K562 (cell line): ENCODE measurements around the gene ABT1. TPM values are rescaled to one million over a fixed set of nuclear protein-coding genes. Genes with fewer than 3 reads are reported as not detected.

Source experiments
- ARID2 ChIP-seq: fragments of 450-650 bp; IDR thresholded peaks from 2 replicates; pipeline ENCODE4 v1.6.1; 2017; ENCODE audit warnings: antibody characterized with exemption, mild to moderate bottlenecking
- CBX1 ChIP-seq: sonication (generic); IDR thresholded peaks from 2 replicates; pipeline ENCODE4 v1.6.1; 2016; ENCODE audit warnings: antibody characterized with exemption, low read depth, mild to moderate bottlenecking
- CCNT2 ChIP-seq: IDR thresholded peaks from 2 replicates; pipeline ENCODE4 v1.6.1; 2011; ENCODE audit warnings: borderline replicate concordance, low read depth, mild to moderate bottlenecking, moderate library complexity, mixed read lengths, low read length; ENCODE audit not compliant: insufficient read length; ENCODE audit errors: extremely low read depth
- CGGBP1 ChIP-seq: fragments of 250-450 bp; sonication (Bioruptor Pico); IDR thresholded peaks from 2 replicates; pipeline ENCODE4 v1.9.0; 2021; ENCODE audit warnings: mild to moderate bottlenecking
- CHCHD3 ChIP-seq: fragments of 250-450 bp; sonication (Bioruptor Pico); IDR thresholded peaks from 2 replicates; pipeline ENCODE4 v2.1.2; 2022; ENCODE audit warnings: mild to moderate bottlenecking
- DPF2 ChIP-seq: fragments of 450-650 bp; IDR thresholded peaks from 2 replicates; pipeline ENCODE4 v1.6.1; 2016
- ETV1 ChIP-seq: fragments of 450-650 bp; conservative IDR thresholded peaks from 2 replicates; pipeline ENCODE4 v1.6.1; 2016; ENCODE audit warnings: missing genetic modification characterization, control low read depth, low read depth, missing compliant biosample characterization
- FOXA1 ChIP-seq: fragments of 450-650 bp; IDR thresholded peaks from 2 replicates; pipeline ENCODE4 v1.6.1; 2016; ENCODE audit warnings: mild to moderate bottlenecking, borderline replicate concordance
- PTRF ChIP-seq: fragments of 450-650 bp; IDR thresholded peaks from 2 replicates; pipeline ENCODE4 v1.6.1; 2016; ENCODE audit warnings: mild to moderate bottlenecking, missing genetic modification characterization, missing compliant biosample characterization
- RBM15 ChIP-seq: fragments of 200-400 bp; formaldehyde crosslinking; IDR thresholded peaks from 2 replicates; pipeline ENCODE4 v1.6.1; 2018; ENCODE audit warnings: mild to moderate bottlenecking, low read length, moderate library complexity; ENCODE audit not compliant: insufficient read depth
- RBM22 ChIP-seq: fragments of 200-400 bp; formaldehyde crosslinking; IDR thresholded peaks from 2 replicates; pipeline ENCODE4 v1.6.1; 2018; ENCODE audit warnings: low read length, low read depth; ENCODE audit not compliant: poor library complexity, severe bottlenecking
- SAP30 ChIP-seq: fragments of 200-600 bp; sonication (generic); IDR thresholded peaks from 2 replicates; pipeline ENCODE4 v1.6.1; 2012; ENCODE audit warnings: borderline replicate concordance, low read depth, mild to moderate bottlenecking, moderate library complexity, low read length, control low read depth, inconsistent platforms; ENCODE audit not compliant: insufficient read depth, poor library complexity, severe bottlenecking
- SMAD3 ChIP-seq: fragments of 450-650 bp; formaldehyde crosslinking; conservative IDR thresholded peaks from 2 replicates; pipeline ENCODE4 v1.4.0; 2020; ENCODE audit warnings: mild to moderate bottlenecking
- SNIP1 ChIP-seq: fragments of 450-650 bp; IDR thresholded peaks from 2 replicates; pipeline ENCODE4 v1.7.1; 2017; ENCODE audit warnings: low read depth, mild to moderate bottlenecking
- SRSF1 ChIP-seq: fragments of 200-400 bp; formaldehyde crosslinking; IDR thresholded peaks from 2 replicates; pipeline ENCODE4 v1.6.1; 2017; ENCODE audit warnings: mild to moderate bottlenecking, low read depth, low read length, moderate library complexity
- TAF1 ChIP-seq: IDR thresholded peaks from 2 replicates; pipeline ENCODE4 v1.6.1; 2011; ENCODE audit warnings: mild to moderate bottlenecking, low read length, moderate library complexity; ENCODE audit not compliant: insufficient read depth, control insufficient read depth, severe bottlenecking; ENCODE audit errors: extremely low read depth
- ZNF133 ChIP-seq: fragments of 250-450 bp; sonication (Bioruptor Pico); IDR thresholded peaks from 2 replicates; pipeline ENCODE4 v1.4.0; 2020; ENCODE audit warnings: mild to moderate bottlenecking
- ZNF175 ChIP-seq: fragments of 200-800 bp; sonication (Bioruptor generic); IDR thresholded peaks from 2 replicates; pipeline ENCODE4 v1.6.1; 2016; ENCODE audit warnings: low read depth, mild to moderate bottlenecking, missing genetic modification characterization, missing compliant biosample characterization
- polyA plus RNA-seq, 8 experiments: library from polyadenylated mRNA; depleted of rRNA in 4 of 8; stranded (reverse) in 5 of 8; unstranded in 3 of 8; fragments of >200 nt; fragmentation: Nextera tagmentation in 2 of 8; fragmentation: Illumina TruSeq in 1 of 8; extraction: Ambion mirVana in 2 of 8; extraction: Trizol in 1 of 8; gene quantifications; 2 replicates each; pipeline versions ENCODE4 v1.2.1 to v1.2.3, GENCODE V29; 2011 to 2014; ENCODE audit warnings: inconsistent platforms in 1 of 8, missing spikeins in 1 of 8
- total RNA-seq, 7 experiments: library from RNA; depleted of rRNA in 6 of 7; stranded (reverse); fragments of >200 nt in 6 of 7; fragmentation: Illumina TruSeq in 2 of 7; extraction: Trizol in 2 of 7; gene quantifications; 2 replicates each; pipeline versions ENCODE4 v1.2.1 to v1.2.3, GENCODE V29; 2011 to 2021; ENCODE audit warnings: low replicate concordance in 1 of 7
- TF ChIP-seq, protein P1 (sequence below), 2 experiments: IDR thresholded peaks; 2 replicates each; pipeline ENCODE4 v1.6.1; 2011; ENCODE audit warnings: borderline replicate concordance in 1 of 2, control low read depth in 1 of 2, low read depth in 1 of 2, low read length in 1 of 2, mild to moderate bottlenecking in 1 of 2, mixed read lengths in 1 of 2, moderate library complexity in 1 of 2; ENCODE audit not compliant: insufficient read depth in 1 of 2, insufficient read length in 1 of 2, poor library complexity in 1 of 2, severe bottlenecking in 1 of 2; ENCODE audit errors: extremely low read depth in 1 of 2
- TF ChIP-seq, protein P2 (sequence below): sonication (generic); formaldehyde crosslinking; IDR thresholded peaks from 2 replicates; pipeline ENCODE4 v1.8.0; 2022; ENCODE audit warnings: missing genetic modification reagents, mild to moderate bottlenecking, moderate library complexity, borderline replicate concordance
- TF ChIP-seq, protein P3 (sequence below): fragments of 250-450 bp; sonication (Bioruptor Pico); IDR thresholded peaks from 2 replicates; pipeline ENCODE4 v1.8.0; 2021; ENCODE audit warnings: borderline replicate concordance, mild to moderate bottlenecking, moderate library complexity; ENCODE audit not compliant: poor library complexity, severe bottlenecking
- TF ChIP-seq, protein P4 (sequence below): IDR thresholded peaks from 2 replicates; pipeline ENCODE4 v1.6.1; 2011; ENCODE audit warnings: borderline replicate concordance, low read depth, mild to moderate bottlenecking, moderate library complexity, low read length; ENCODE audit not compliant: insufficient read depth, poor library complexity, severe bottlenecking

ABT1 gene
- total and polyA plus RNA-seq, 9 of the 15 experiments (the other 6 are each of a cell fraction or from before 2014, with no cell fraction given) = 8.8 to 52.7 (median 40.7) TPM

DNA sequence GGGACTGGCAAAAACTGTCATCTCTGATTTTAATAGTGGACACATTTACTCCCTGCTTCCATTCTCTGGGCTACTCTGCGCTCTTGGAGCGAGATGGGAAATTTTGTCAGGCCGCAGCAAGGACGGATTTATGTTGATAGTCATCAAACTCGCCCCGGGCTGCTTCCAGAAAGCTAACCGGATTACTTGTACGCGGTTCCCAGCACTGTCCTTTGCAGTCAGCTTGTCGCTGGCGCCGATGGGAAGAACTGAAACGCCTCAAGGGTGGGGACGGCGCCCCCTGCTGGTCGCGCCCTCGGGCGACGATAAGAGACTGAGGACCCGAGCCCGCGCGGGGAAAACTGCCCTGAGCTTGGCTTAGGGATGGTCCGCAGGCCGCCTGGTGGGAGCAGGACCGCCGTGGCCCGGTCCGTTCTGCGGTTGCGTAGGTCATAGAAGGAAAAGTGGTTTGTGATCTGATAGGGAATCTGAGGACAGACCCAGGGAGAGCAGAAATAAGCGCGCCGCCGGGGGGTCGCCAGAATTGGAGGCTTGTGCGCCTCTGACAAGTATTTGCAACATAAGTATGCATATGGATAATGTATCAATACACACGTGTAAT is 984 bp upstream of the ABT1 start (continued):
- TF ChIP-seq, protein P1, sequence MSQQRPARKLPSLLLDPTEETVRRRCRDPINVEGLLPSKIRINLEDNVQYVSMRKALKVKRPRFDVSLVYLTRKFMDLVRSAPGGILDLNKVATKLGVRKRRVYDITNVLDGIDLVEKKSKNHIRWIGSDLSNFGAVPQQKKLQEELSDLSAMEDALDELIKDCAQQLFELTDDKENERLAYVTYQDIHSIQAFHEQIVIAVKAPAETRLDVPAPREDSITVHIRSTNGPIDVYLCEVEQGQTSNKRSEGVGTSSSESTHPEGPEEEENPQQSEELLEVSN (IDR thresholded peaks at IDR 0.05; ENCODE audit: borderline replicate concordance in 1 of 2, extremely low read depth in 1 of 2, insufficient read depth in 1 of 2, insufficient read length in 1 of 2, low read depth in 1 of 2, low read length in 1 of 2, poor library complexity in 1 of 2, severe bottlenecking in 1 of 2) = peak; percentile 41 to 78
- TF ChIP-seq RBM22 (peak; percentile 69), ZNF133 (CRISPR knock-in tag) (no peak), SAP30 (peak; percentile 22), TAF1 (peak; percentile 76), CGGBP1 (CRISPR knock-in tag) (no peak), ARID2 (peak; percentile 75), SMAD3 (no peak), SNIP1 (no peak), ETV1 (tag) (0 out of 2 replicates have a peak, but pooled peaks have one; percentile 32), CHCHD3 (CRISPR knock-in tag) (no peak), FOXA1 (no peak), SRSF1 (no peak), ZNF175 (CRISPR knock-in tag) (no peak), CBX1 (peak; percentile 88), PTRF (no peak), RBM15 (no peak), CCNT2 (peak; percentile 76), DPF2 (peak; percentile 53; the same call in 1 of the 2 replicates)
- TF ChIP-seq, protein P2, sequence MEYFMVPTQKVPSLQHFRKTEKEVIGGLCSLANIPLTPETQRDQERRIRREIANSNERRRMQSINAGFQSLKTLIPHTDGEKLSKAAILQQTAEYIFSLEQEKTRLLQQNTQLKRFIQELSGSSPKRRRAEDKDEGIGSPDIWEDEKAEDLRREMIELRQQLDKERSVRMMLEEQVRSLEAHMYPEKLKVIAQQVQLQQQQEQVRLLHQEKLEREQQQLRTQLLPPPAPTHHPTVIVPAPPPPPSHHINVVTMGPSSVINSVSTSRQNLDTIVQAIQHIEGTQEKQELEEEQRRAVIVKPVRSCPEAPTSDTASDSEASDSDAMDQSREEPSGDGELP (CRISPR knock-in tag) = peak; percentile 91
- TF ChIP-seq, protein P3, sequence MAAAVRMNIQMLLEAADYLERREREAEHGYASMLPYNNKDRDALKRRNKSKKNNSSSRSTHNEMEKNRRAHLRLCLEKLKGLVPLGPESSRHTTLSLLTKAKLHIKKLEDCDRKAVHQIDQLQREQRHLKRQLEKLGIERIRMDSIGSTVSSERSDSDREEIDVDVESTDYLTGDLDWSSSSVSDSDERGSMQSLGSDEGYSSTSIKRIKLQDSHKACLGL (CRISPR knock-in tag) = no peak
- TF ChIP-seq, protein P4, sequence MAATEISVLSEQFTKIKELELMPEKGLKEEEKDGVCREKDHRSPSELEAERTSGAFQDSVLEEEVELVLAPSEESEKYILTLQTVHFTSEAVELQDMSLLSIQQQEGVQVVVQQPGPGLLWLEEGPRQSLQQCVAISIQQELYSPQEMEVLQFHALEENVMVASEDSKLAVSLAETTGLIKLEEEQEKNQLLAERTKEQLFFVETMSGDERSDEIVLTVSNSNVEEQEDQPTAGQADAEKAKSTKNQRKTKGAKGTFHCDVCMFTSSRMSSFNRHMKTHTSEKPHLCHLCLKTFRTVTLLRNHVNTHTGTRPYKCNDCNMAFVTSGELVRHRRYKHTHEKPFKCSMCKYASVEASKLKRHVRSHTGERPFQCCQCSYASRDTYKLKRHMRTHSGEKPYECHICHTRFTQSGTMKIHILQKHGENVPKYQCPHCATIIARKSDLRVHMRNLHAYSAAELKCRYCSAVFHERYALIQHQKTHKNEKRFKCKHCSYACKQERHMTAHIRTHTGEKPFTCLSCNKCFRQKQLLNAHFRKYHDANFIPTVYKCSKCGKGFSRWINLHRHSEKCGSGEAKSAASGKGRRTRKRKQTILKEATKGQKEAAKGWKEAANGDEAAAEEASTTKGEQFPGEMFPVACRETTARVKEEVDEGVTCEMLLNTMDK = peak; percentile 86
